NCI-H2029 treated with DMSO at 0.1 percent for 48 hours (cell line): ENCODE data around the gene SIKE1.
"Not testable (repeated sequence)": the region's sequence is repeated elsewhere in the genome, so short reads cannot be mapped to it uniquely, and the experiment has no call there.

Source experiments
- DNase-seq: peaks from one replicate; lab custom pipeline; 2025; lab: John Stamatoyannopoulos, UW

Gene SIKE1

DNA sequence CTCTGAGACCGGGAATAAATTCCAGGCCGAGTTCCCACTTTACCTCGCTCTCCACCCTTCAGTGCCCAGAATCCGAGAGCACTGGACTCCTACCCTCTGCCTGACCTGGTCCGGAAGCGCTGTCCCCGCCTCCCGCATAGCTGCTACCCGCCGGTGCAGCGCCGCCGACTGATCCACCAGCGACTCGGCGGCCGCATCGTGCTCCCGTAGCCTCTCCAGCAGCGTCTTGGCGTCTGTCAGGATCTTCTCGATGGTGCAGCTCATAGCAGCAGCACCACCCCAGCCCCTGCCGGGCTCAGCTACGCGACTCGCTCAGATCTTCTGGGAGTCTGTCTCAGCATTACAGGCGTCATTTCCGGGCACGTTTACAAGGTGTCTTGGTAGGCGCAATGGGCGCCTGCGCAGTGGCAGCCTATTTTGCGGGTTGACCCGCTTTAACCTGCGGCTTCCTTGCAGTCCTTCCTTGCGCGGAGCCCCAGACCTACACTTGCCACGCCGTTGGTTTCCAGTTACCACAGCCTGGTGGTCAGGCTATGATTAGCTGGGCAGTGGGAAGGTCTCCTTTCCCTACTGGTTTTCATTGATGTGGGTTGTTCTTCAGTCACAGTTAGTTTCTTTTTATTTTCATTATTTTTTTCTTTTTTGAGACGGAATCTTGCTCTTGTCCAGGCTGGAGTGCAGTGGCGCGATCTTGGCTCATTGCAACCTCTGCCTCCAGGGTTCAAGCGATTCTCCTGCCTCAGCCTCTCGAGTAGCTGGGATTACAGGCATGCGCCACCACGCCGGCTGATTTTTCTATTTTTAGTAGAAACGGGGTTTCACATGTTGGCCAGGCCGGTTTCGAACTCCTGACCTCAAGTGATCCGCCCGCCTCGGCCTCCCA is at the start of gene SIKE1:
SIKE1 (minus strand) TSS at position 342 of the 883 bp plus-strand sequence; CDS start at position 264, 78 bp downstream.
- DNase-seq = peak; percentile 61

DNA sequence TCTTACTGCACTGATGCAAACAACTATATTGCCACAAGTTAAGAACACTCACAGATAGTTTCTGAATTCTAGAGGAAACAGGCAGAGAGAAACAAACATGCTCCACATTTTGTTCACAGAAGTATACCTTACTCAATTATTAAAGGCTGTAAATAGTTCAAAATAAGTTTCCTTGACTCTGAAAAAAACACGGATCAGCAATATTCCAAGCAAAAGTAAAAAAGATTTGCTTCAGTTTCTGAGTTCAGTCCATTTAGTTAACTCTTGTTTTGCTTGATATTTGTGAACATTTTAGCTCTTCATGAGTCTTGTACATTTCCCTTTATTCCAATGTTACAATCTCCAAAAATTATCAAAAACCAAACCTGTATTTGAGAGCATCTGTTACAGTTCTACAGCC is 49.6 kb upstream of the SIKE1 start:
- not testable (repeated sequence) for DNase-seq

DNA sequence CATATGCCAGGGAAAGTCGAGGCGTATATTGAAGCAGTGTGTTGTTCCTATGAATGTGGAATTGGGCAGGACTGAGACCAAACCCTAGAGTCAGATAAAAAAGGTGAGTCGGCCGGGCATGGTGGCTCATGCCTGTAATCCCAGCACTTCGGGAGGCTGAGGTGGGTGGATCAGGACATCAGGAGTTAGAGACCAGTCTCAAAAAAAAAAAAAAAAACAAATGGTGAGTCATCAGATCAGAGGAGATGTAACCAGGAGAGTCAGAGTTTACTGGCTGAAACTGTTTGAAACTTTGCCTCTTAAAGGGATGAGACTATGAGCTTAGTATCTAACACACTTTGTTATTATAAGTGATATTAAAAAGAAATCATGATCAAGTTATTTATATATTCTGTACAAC is 47.8 kb upstream of the SIKE1 start:
- no peak for DNase-seq

DNA sequence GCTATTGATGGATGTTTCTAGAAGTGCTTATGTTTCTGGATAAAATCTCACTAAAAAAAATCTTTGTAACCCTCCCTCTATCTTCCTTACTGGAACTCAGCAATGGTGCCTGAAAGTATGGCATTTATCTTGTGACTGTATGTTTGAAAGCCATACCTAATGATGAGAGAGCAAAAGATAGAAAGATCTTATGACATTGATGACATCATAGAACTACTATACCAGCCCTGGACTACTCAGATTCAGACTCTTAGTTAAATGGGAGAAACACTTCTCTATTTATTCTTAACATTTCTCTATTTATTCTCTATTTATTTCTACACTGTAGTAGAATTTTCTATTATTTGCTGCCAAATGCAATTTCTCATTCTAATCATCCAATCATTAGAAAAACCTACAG is 41.5 kb upstream of the SIKE1 start:
- no peak for DNase-seq

DNA sequence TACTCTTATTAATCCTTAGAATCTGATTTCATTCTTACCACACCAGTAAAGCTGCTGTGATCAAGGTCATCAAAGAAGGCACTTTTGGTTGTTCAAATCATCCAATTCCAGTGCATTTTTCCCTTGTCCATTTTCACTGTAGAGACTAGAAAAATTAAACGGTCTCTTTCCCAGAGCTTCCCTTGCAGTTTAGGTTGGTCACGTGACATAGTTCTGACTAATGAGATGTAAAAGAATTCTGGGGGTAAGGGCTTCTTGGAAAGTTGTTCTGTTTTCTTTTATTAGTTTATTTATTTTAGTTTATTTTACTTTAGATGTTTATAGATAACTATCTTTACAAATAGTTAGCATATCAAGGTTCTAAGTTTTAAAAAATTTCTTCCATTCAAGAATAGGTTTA is 39.9 kb upstream of the SIKE1 start:
- DNase-seq = no peak

DNA sequence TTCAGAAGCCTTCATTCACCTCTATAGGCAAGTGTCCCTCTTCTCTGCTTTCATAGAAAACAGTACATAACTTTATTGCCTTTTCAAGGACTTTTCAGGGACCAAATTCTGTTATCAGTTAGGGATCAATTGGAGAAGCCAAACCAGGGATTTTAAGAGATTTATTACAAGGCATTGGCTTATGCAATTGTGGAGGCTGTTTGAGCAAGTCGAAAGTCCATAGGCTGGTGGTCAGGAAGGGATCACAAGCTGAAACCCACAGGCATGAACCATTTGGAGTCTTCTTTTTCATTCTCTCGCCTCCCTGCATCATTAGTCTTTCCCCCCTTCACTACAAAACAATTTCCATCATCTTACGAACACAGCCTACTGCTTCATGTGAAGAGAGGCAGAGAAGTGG is 39.4 kb upstream of the SIKE1 start:
- no peak for DNase-seq

DNA sequence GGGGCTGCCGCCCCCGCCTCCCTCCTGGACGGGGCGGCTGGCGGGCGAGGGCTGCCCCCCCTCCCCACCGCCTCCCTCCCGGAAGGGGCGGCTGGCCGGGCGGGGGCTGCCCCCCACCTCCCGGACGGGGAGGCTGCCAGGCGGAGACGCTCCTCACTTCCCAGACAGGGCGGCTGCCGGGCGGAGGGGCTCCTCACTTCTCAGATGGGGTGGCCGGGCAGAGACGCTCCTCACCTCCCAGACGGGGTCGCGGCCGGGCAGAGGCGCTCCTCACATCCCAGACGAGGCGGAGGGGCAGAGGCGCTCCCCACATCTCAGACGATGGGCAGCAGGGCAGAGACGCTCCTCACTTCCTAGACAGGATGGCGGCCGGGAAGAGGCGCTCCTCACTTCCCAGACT is 24.0 kb upstream of the SIKE1 start:
- DNase-seq = not testable (repeated sequence)

DNA sequence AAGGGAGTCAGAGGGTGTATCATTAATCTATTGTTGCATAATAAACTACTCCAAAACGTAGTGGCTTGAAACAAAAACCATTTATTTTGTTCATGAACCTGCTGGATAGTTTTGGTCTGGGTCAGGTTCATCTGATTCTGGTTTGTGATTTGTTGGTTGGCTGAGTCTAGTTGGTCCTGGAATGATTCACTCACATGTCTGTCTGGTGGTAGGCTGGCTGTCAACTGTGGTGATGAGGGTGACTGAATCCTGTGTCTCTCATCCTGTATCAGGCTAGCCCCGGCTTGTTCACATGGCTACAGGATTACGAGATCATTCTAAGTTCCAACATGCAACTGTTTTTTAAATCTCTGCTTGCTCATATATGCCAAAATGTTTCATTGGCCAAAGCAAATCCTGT is 22.5 kb upstream of the SIKE1 start:
- no peak for DNase-seq

DNA sequence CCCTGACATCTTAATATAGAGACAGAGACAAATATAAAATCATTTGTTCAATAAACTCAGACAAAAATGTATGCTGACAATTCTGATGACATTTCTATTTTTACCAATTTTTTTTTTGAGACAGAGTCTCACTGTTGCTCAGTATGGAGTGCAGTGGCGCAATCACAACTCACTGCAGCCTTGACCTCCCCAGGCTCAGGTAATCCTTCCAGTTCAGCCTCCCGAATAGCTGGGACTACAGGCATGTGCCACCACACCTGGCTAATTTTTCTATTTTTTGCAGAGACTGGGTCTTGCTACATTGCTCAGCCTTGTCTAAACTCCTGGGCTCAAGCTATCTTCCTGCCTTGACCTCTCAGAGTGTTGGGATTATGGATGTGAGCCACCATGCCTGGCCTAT is 13.6 kb upstream of the SIKE1 start:
- DNase-seq = no peak

DNA sequence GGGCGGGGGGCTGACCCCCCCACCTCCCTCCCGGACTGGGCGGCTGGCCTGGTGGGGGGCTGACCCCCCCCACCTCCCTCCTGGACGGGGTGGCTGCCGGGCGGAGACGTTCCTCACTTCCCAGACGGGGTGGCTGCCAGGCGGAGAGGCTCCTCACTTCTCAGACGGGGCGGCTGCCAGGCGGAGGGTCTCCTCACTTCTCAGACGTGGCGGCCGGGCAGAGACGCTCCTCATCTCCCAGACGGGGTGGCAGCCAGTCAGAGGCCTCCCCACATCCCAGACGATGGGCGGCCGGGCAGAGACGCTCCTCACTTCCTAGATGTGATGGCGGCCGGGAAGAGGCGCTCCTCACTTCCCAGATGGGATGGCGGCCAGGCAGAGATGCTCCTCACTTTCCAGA is 10.1 kb upstream of the SIKE1 start:
- not testable (repeated sequence) for DNase-seq

DNA sequence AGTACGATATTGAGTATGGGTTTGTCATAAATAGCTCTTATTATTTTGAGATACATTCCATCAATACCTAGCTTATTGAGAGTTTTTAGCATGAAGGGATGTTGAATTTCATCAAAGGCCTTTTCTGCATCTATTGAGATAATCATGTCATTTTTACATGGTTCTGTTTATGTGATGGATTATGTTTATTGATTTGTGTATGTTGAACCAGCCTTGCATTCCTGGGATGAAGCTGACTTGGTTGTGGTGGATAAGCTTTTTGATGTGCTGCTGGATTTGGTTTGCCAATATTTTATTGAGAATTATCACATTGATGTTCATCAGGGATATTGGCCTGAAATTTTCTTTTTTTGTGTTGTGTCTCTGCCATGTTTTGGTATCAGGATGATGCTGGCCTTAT is 6.0 kb upstream of the SIKE1 start:
- not testable (repeated sequence) for DNase-seq

DNA sequence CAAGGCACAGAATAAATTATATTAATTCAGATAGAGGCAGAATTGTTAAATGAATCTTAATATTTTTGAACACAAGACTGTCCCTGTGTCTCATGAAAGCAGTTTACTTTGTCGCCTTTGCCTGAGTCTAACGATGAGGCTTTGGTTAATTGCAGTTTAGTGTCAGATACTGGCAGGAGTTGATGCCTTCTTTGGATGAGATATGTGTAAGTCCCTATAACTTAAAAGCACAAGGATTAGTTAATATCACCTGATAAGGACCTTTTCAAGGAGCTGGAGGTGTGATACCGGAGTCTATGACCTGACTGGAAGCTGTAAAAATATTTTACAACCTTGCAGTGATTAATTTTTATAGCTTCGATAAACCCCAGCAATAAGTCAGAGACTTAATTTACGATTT is 2.0 kb upstream of the SIKE1 start:
- no peak for DNase-seq

DNA sequence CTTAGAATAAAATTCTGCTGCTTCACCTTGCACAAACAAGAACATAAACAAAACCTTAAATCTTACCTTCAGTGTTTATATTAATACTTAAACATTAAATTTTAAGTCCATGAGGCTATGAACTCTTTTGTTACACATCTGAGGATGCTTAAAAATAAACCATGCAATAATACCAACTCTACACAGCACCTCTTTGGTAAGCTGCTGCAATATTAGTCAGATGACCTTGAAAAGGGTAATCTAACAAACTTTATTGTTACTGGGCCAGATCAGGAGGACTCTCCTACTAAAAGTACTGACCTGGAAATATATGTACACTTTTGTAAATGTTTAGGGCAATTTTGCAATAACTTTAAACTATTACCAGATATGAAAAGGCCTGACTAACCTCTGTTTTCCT is 763 bp downstream of the SIKE1 start:
- no peak for DNase-seq

DNA sequence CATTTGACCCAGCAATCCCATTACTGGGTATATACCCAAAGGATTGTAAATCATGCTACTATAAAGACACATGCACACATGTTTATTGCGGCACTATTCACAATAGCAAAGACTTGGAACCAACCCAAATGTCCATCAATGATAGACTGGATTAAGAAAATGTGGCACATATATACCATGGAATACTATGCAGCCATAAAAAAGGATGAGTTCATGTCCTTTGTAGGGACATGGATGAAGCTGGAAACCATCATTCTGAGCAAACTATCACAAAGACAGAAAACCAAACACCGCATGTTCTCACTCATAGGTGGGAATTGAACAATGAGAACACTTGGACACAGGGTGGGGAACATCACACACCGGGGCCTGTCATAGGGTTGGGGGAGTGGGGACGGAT is 3.8 kb downstream of the SIKE1 start:
- DNase-seq = not testable (repeated sequence)

DNA sequence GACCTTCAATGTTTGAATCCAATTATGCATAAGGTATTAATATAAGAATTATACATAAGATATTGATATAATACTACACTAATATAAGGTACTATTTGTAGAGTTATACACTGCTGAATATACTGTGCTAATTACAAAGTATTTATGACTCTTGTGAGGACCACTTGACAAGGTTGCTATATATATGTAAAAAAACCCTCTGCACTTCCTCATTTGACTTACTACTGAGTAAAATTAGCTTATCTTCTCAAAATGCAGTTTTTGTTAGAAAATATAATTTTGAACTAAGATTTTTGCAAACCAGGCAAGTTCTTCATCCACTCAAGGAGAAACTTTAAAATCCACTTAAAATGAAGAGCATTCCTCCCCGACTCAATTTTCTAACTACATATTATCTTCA is 8.5 kb downstream of the SIKE1 start:
- no peak for DNase-seq

DNA sequence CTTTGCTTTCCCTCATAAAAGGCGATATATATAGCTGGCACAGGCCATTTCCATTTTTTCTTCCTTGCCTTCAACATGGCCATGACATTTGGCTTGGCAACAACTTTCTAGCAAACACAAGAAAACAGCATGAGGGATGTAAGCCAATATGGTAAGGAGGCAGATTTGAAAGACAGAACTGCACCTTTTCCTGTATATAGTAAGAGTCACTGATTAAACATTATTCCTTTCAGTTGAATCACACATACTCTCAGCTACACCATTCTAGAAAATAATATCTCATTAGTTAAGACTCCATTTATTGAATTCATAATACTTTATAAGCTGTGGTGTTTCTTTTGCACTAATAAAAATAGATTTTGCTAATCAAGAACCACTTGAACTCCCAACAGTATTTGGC is 9.5 kb downstream of the SIKE1 start:
- no peak for DNase-seq

DNA sequence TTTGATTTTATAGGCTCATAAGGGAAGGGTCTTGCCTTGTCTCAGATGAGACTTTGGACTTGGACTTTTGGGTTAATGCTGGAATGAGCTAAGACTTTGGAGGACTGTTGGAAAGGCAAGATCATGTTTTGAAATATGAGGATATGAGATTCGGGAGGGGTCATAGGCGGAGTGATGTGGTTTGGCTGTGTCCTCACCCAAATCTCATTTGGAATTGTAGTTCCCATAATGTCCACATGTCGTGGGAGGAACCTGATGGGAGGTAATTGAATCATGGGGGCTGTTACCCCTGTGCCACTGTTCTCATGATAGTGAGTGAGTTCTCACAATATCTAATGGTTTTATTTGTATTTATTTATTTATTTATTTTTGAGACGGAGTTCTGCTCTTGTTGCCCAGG is 15.8 kb downstream of the SIKE1 start:
- DNase-seq = no peak

DNA sequence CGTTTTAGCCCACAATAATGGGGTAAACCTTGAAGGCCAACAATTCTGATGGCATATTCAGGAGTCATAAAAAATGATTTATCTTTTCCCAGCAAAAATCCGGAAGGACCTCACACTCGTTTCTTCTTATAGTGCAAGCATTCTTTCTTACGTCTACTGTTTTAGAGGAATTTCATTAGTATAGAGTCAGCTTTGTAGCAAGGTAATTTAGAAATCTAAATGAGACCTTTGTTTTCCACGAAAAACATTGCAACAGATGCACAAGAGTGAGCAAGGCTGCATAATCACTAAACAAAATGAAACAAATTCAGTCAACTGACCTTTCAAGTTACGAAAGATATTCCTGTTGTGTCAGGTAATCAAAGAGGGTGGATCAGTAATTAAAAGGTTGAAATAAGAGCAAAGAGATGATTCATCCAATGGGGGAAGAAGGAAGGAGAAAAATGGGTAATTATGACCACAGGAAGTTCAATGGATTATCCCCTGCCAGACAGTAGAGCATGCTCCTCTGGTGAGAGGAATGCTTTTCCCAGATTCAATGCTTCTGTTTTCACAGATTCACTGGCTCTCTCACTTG is 22.1 kb downstream of the SIKE1 start:
- no peak for DNase-seq

DNA sequence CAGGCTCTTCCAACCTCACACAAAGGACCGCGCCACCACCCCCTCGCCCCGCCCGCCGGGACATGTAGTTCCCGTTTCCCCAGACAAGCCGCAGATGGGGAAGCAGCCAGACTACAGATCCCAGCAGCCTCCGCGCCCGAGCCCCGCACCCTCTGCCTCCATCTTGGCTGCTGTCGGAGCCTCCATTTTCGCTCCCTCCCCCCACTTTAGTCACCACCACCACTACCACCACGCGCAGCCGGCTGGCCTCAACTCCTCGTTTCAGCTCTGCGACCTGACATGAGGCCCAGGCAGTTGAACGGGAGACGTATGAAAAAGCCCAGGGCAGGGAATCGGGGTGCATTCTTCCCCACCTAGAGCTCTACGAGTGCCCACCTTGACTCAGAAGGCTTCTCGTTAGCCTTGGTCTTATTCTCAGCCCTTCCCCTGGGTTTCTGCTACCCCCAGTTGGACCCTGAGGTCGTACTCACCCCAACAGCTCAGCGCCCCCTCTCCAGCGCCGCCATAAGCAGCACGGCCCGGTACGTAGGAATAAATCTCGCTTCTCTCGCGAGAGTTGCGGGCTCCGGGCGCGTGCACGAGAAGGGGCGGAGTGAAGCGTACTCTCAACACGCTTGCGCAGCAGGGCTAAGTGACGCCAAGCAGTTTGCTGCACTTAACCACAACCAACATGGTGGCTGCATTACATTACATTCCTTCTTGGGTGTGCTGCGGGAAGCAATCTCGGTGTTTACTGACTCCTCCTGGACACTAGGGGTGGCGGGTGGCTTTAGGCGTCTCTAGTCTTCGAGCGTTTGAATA is 22.8 kb downstream of the SIKE1 start, which contains the start of gene CSDE1:
CSDE1 (minus strand) TSS at position 530 of the 801 bp plus-strand sequence. CDS start 18,094 bp downstream, outside the sequence.
- DNase-seq = peak; percentile 91

DNA sequence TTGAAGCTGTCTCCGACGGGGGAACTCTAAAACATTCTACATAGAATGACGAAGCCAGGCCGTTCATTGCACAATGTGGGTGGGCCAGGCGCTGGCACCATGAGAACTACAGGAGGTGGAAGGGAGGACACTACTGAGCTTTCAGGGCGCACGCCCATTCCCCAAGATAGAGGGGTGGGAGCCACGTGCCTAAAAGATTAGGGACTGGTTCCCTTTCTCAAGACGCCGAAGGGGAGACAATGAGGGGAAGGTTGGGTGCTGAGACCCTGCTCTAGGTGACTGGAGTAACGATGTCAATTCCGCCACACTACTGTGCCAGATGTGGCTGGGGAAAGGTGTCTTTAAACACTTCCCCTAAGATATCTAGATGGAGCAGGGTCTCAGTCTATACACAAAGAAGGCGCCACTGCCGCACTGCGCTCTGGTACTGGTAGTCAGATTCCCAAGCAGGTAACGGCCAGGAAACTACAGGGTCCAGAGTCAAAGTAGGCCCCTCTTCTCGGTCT is 23.5 kb downstream of the SIKE1 start:
- no peak for DNase-seq

DNA sequence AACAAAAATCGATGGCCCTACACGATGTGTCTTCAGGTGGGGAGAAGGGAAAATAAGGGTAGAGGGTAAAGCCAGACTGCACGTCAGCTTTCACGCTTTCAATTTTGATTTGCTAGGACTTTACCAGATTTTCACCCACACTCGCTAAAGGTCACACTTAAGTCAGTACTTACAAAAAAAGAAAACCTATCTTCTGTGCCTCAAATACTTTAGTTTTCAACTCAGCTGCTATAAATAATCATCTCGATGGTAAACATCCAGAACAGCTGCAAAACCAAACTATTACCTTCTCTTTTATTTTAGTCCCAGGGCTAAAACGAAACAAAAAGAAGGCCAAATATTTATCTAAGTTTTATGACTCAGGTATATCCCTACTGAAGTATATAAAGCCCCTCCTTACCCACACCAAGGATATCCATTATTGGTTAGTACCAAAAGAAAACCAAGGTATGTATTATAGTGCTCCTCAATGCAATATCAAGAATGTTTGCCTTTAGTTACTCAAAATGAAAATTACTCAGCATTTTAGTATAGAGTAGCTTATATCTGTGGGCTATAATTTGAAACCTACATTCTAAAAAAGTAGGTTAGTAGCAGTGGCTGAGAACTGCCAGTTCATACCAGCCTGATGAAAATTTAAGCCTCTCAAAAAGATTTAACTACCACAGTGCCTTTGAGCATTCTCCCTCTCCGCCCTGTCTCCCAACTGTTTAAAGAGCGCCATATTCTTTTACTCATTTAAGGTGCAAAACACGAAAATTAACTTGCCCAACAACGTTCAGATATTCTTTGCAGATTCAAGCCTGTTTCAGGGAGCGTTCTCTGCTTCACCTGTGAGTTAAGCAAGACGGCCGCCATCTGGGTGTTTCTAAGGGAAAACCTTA is 24.2 kb downstream of the SIKE1 start:
- no peak for DNase-seq
